ENCODE results near the gene THBS2.

The THBS2 gene

GRCh38 chr6:169204167-169204566, 49.5 kb downstream of the THBS2 start:
- TF ChIP-seq GATA2 (IDR thresholded peaks at IDR 0.05; ENCODE audit: low read depth, low read length) (no peak), GATA3 (IDR thresholded peaks at IDR 0.05; ENCODE audit: low read depth, low read length) (no peak)

- TF ChIP-seq GATA2 (IDR thresholded peaks at IDR 0.05; ENCODE audit: low read depth, low read length) (no peak), GATA3 (IDR thresholded peaks at IDR 0.05; ENCODE audit: low read depth, low read length) (no peak)
Observed at GRCh38 chr6:169201985-169202384, 51.7 kb downstream of the THBS2 start.

- TF ChIP-seq GATA2 (IDR thresholded peaks at IDR 0.05; ENCODE audit: low read depth, low read length) (no peak), GATA3 (IDR thresholded peaks at IDR 0.05; ENCODE audit: low read depth, low read length) (no peak)
Observed at GRCh38 chr6:169200893-169201514, 52.6 kb downstream of the THBS2 start.

DNA sequence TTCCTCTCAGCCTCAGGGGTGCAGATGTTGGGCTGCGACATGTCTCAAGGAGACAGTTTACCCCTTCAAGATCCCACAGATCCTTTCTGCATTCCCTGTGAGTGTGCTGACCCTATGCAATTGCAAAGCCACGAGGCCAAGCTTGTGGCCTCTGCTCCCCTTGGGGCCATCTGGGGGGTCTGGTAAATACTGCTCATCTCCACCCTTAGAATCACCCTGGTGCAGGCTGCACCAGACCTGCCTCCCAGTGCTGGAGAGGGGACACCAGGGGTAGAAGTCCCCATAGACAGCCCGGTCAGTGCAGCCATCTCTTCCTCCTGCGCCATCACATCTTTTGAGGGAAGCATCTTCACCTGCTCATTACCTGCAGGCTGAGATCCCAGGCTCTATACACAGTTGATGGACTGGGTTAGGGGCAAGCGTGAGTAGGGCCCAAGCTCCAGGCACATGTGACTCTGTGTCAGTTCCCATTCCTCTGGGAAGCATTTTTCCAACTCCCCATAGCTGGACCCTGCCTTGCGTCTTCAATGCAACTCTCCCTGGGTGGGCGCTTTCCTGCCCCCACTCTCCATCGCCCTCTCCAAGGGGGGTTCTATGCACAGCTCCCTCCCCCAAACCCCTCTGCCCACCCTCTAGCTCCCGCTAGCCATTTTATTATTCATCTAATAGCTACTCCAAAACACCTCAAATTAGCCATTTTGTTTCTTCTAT, 53.9 kb downstream of the THBS2 start:
- TF ChIP-seq GATA2 (IDR thresholded peaks at IDR 0.05; ENCODE audit: low read depth, low read length), result no peak
- no peak for TF ChIP-seq GATA3 (IDR thresholded peaks at IDR 0.05; ENCODE audit: low read depth, low read length)

DNA sequence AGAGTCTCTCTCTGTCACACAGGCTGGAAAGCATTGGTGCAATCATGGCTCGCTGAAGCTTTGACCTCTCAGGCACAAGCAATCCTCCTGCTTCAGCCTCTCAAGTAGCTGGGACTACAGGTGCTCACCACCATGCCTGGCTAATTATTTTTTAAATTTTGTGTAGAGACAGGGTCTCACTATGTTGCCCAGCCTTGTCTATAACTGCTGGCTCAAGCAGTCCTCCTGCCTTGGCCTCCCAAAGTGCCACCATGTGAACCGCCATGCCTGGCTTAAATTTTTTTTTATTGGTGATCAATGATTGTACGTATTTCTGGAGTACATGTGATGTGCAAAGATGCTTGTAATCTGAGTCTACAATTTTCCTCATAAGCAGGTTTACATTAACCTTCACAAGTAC, 54.8 kb downstream of the THBS2 start:
- TF ChIP-seq GATA3 (IDR thresholded peaks at IDR 0.05; ENCODE audit: low read depth, low read length) (no peak), GATA2 (IDR thresholded peaks at IDR 0.05; ENCODE audit: low read depth, low read length) (no peak)

GRCh38 chr6:169194737-169195136, 58.9 kb downstream of the THBS2 start:
- no peak for TF ChIP-seq GATA2 (IDR thresholded peaks at IDR 0.05; ENCODE audit: low read depth, low read length)
- TF ChIP-seq GATA3 (IDR thresholded peaks at IDR 0.05; ENCODE audit: low read depth, low read length), result no peak

GRCh38 chr6:169190970-169191369, 62.7 kb downstream of the THBS2 start:
- no peak for TF ChIP-seq GATA2 (IDR thresholded peaks at IDR 0.05; ENCODE audit: low read depth, low read length)
- no peak for TF ChIP-seq GATA3 (IDR thresholded peaks at IDR 0.05; ENCODE audit: low read depth, low read length)

DNA sequence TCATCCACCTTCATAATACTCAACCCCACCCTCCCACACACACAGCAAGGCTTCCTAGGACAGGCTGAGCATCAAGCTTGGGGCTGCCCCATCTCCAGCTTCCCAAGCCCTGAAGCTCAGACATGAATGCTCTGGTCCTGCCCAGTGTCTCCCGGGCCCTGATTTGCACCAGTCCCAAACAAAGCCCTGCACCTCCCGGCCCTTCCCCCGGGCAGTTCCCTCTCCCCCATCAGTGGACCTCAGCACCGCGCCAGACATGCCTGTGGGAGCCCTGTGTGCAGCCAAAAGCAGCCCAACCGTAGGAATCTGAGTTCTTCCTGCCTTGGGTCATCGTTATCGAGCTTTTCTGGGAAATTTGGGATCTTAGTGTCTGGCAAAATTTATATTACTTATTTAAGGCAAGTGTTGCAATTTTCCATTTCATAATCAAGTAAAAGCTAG, 63.5 kb downstream of the THBS2 start:
- TF ChIP-seq GATA3 (IDR thresholded peaks at IDR 0.05; ENCODE audit: low read depth, low read length) (no peak), GATA2 (IDR thresholded peaks at IDR 0.05; ENCODE audit: low read depth, low read length) (no peak)

DNA sequence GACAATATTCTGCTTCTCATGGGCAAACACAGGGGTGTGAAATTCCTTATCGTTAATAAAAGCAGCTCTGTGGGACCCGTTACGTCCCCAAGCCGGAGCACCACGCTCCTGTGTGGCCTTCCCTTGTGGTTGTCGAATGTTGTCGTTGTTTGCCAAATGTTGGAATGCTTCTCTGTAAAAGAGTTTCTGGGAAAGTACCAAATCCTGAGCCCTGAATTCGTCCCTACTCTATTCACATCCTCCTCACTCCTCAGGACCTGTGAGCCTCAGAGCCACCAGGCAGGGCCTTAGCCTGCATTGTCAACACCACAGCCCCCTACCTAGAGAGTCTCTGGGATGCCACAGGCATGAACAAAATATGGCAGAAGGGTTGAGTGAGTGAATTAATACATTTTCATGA, 64.0 kb downstream of the THBS2 start:
- TF ChIP-seq GATA3 (IDR thresholded peaks at IDR 0.05; ENCODE audit: low read depth, low read length) (no peak), GATA2 (IDR thresholded peaks at IDR 0.05; ENCODE audit: low read depth, low read length) (no peak)

GRCh38 chr6:169189182-169189581, 64.5 kb downstream of the THBS2 start:
- no peak for TF ChIP-seq GATA2 (IDR thresholded peaks at IDR 0.05; ENCODE audit: low read depth, low read length)
- TF ChIP-seq GATA3 (IDR thresholded peaks at IDR 0.05; ENCODE audit: low read depth, low read length), result no peak

DNA sequence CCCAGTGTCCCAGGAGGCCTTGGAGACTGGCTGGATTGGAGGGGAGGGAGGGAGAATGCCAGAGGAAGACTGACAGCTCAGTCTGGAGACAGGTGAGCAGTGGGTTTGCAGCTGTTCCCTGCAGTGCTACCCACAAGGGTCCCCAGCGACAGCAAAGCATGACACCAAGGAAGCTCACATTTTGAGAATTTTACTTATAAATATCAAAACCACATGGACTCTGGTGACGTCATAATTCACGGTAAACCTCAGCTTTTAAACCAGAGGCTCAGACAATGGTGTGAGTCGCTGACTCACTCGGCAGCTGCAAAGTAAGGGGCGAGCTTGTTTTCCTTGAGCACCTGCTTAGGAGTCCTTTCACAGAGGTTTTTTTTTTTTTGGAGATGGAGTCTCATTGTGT, 65.2 kb downstream of the THBS2 start:
- TF ChIP-seq GATA2 (IDR thresholded peaks at IDR 0.05; ENCODE audit: low read depth, low read length), result no peak
- TF ChIP-seq GATA3 (IDR thresholded peaks at IDR 0.05; ENCODE audit: low read depth, low read length), result no peak

- TF ChIP-seq GATA2 (IDR thresholded peaks at IDR 0.05; ENCODE audit: low read depth, low read length) (no peak), GATA3 (IDR thresholded peaks at IDR 0.05; ENCODE audit: low read depth, low read length) (no peak)
Observed at GRCh38 chr6:169188051-169188470, 65.6 kb downstream of the THBS2 start.

DNA sequence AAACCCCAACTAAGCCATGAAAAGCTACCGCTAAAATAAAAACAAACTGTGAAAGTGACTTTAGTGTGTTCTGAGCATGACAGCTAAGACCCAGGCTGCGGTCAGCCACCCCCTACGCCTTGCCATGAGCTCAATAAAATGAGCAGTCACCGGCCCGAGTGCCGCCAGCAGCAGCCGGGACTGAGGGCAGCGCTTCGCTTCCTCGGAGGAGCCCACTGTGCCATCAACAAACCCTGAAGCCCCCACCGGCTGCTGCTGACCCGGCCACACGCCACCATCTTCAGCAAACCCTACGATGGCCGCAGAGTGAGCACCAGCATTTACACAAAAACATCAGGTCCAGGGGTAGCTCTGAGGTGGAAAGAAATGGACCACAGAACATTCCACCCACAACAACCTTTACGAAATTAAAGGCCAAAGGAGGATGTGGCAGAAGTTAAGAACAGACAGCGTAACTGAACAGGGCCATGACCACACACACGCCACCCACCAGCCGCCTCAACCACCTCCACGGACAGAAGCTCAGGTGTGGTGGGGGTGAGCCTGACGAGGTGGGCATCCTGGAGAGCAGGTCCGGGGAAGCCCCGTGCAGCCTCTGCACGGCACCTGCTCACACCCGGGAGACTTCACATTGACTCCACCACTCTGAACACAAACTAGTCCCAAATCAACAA, 67.0 kb downstream of the THBS2 start:
- TF ChIP-seq GATA2 (IDR thresholded peaks at IDR 0.05; ENCODE audit: low read depth, low read length) (no peak), GATA3 (IDR thresholded peaks at IDR 0.05; ENCODE audit: low read depth, low read length) (no peak)

DNA sequence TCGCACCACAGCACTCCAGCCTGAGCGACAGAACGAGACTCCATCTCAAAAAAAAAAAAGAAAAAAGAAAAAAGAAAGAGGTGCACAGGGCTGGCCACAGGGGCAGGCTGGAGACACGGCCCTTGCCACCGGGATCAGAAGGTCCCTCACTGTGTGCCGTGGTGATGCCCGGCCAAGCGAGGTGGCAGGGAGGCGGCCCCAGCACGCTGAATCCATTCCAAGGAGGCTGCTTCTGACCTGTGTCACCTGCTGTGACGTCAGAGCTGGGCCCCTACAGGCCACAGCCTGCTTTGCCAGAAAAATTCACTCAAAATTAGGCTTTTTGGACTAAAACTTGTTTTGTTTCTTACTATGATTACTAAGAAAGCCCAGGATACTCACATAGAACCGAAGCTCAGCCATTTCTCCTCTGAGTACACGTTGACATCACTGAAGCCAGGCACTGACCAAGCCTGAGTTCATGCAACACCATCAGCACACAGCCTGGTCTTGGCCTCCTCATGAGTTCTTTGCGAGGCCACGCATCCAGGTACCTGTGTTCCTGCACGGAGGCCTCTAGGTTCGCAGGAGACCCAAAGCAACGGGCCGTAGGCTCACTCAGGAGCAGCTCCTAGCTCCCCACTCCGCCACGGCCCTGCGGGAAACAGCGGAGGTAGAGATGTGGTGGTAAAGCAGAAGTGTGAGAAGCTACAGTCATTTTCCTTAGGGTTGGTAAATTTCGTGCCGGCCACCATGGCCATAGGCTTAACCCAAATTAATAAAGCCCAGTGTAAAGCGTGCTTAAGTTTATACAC, 67.8 kb downstream of the THBS2 start:
- TF ChIP-seq GATA3 (IDR thresholded peaks at IDR 0.05; ENCODE audit: low read depth, low read length) (no peak), GATA2 (IDR thresholded peaks at IDR 0.05; ENCODE audit: low read depth, low read length) (no peak)

All from SH-SY5Y (cell line).